ENCODE results near the gene SUPT20HL2. TPM values are rescaled to one million over a fixed set of nuclear protein-coding genes. Genes with fewer than 3 reads are reported as not detected.

The SUPT20HL2 gene
- total RNA-seq, 1 donor from 2014 or later, result not detected

DNA sequence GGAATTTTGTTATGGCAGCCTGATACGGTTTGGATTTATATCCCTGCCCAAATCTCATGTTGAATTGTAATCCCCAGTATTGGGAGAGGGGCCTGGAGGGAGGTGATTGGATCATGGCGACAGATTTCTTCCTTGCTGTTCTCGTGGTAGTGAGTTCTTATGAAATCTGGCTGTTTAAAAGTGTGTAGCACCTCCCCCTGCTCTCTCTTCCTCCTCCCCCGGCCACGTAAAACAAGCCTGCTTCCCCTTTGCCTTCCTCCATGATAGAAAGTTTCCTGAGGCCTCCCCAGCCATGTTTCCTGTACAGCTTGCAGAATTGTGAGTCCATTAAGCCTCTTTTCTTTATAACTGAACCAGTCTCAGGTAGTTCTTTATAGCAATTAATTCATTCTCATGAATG, 37.9 kb downstream of the SUPT20HL2 start:
- H3K36me3 ChIP-seq, result no peaks in the 10 kb centered on the region
- no peak overlapping the region for H3K27ac ChIP-seq
- no peaks in the 10 kb centered on the region for H3K9me3 ChIP-seq
- intact Hi-C loops (cut with DNase I), result no loop called here
- ATAC-seq, result no peak
- H3K4me3 ChIP-seq, result no peak overlapping the region
- H3K4me1 ChIP-seq, result no peaks in the 10 kb centered on the region
- H3K27me3 ChIP-seq (ENCODE audit: low read depth), result no peaks in the 10 kb centered on the region
- TF ChIP-seq, protein P1, sequence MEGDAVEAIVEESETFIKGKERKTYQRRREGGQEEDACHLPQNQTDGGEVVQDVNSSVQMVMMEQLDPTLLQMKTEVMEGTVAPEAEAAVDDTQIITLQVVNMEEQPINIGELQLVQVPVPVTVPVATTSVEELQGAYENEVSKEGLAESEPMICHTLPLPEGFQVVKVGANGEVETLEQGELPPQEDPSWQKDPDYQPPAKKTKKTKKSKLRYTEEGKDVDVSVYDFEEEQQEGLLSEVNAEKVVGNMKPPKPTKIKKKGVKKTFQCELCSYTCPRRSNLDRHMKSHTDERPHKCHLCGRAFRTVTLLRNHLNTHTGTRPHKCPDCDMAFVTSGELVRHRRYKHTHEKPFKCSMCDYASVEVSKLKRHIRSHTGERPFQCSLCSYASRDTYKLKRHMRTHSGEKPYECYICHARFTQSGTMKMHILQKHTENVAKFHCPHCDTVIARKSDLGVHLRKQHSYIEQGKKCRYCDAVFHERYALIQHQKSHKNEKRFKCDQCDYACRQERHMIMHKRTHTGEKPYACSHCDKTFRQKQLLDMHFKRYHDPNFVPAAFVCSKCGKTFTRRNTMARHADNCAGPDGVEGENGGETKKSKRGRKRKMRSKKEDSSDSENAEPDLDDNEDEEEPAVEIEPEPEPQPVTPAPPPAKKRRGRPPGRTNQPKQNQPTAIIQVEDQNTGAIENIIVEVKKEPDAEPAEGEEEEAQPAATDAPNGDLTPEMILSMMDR (IDR thresholded peaks at IDR 0.05), result no peak
- DNase-seq, result no peak

DNA sequence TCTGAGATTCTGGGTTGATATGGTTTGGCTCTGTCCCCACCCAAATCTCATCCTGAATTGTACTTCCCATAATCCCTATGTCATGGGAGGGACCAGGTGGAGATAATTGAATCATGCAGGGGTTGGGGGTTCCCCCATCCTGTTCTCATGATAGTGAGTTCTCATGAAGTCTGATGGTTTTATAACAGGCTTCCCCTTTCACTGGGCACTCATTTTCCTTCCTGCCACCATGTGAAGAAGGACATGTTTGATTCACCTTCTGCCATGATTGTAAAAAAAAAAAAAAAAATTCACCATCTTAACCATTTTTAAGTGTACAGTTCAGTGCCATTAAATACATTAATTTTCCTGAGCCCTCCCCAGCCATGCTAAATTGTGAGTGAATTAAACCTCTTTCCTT, 42.6 kb downstream of the SUPT20HL2 start:
- Histone ChIP-seq H3K36me3 (no peaks in the 10 kb centered on the region), H3K27ac (no peak overlapping the region), H3K9me3 (no peaks in the 10 kb centered on the region), H3K4me1 (no peaks in the 10 kb centered on the region), H3K27me3 (ENCODE audit: low read depth) (no peaks in the 10 kb centered on the region), H3K4me3 (no peak overlapping the region)
- ATAC-seq (no peak), DNase-seq (no peak)
- TF ChIP-seq, protein P1 (IDR thresholded peaks at IDR 0.05), result no peak
- intact Hi-C loops (cut with DNase I), result no loop called here

DNA sequence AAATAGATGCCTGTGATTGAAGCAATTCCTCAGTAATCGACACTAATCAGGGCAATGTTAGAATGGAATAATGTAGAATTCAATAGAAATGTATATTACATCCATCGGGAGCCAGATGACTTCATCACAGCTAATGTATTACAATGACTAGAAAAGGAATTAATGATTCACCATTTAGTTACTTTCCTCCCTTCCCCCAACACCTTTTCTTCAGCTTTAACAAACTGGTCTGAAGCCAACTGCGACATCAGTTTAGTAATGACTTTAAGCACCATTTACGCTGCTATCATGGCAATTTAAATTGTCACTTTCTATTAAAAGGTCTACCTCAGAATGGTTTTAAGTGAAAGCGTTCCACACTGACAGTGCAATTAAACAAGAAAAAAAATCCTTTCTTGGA, 45.1 kb downstream of the SUPT20HL2 start:
- no peaks in the 10 kb centered on the region for H3K36me3 ChIP-seq
- ATAC-seq (no peak), DNase-seq (no peak)
- H3K27ac ChIP-seq, result no peak overlapping the region
- H3K4me3 ChIP-seq, result no peak overlapping the region
- TF ChIP-seq, protein P1 (IDR thresholded peaks at IDR 0.05), result no peak
- H3K4me1 ChIP-seq, result no peaks in the 10 kb centered on the region
- H3K9me3 ChIP-seq, result no peaks in the 10 kb centered on the region
- no peaks in the 10 kb centered on the region for H3K27me3 ChIP-seq (ENCODE audit: low read depth)
- intact Hi-C loops (cut with DNase I), result no loop called here

DNA sequence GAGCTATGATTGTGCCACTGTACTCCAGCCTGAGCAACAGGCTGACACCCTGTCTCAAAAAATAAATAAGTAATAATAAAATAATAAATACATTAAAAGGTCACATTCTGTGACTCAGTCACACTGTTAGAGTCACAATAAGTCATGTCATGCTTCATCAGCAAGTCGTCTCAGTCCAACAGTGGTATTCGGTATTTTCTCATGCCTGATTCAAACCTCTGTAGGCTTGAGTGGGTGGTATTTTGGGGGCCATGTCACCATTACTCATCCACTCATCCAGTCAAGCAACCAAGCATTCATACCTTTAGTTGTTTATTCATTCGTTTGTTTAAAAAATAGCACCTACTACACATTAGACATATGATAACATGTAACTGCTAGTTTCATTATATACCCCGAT, 46.9 kb downstream of the SUPT20HL2 start:
- intact Hi-C loops (cut with DNase I), result no loop called here
- no peaks in the 10 kb centered on the region for H3K9me3 ChIP-seq
- no peak overlapping the region for H3K27ac ChIP-seq
- no peaks in the 10 kb centered on the region for H3K4me1 ChIP-seq
- no peak overlapping the region for H3K4me3 ChIP-seq
- ATAC-seq (no peak), DNase-seq (no peak)
- TF ChIP-seq, protein P1 (IDR thresholded peaks at IDR 0.05), result no peak
- H3K36me3 ChIP-seq, result no peaks in the 10 kb centered on the region
- no peaks in the 10 kb centered on the region for H3K27me3 ChIP-seq (ENCODE audit: low read depth)

DNA sequence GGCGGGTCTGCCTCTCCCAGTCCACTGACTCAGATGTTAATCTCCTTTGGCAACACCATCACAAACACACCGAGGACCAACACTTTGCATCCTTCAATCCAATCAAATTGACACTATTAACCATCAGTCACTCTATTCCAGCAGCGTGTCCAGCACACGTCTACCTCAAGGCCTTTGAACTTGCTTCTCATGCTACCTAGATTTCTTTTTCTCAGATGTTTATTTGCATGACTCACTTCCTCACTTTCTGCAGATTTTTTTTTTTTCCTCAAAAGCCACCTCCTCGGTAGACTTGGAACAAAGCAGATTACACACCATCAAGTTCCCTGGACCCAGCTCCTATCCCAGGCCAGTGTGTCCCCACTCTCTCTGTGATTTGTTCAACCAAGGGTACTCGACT, 49.5 kb downstream of the SUPT20HL2 start:
- intact Hi-C loops (cut with DNase I), result no loop called here
- DNase-seq (no peak), ATAC-seq (no peak)
- Histone ChIP-seq H3K9me3 (no peaks in the 10 kb centered on the region), H3K27me3 (ENCODE audit: low read depth) (no peaks in the 10 kb centered on the region), H3K36me3 (no peaks in the 10 kb centered on the region), H3K27ac (no peak overlapping the region), H3K4me3 (no peak overlapping the region), H3K4me1 (no peaks in the 10 kb centered on the region)
- TF ChIP-seq, protein P1 (IDR thresholded peaks at IDR 0.05), result no peak

DNA sequence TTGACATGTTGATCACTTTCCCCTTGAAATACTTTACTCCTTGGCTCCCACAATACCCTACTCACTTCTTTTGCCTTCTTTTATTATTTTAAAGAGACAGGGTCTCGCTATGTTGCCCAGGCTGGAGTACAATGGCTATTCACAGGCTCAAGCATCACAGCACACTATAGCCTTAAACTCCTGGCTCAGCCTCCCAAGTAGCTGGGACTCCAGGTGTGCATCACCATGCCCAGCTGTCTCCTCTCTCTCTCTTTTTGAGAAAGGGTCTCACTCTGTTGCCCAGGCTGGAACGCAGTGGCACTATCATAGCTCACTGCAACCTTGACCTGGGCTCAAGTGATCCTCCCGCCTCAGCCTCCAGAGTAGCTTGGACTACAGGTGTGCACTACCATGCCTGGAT, 51.6 kb downstream of the SUPT20HL2 start:
- Histone ChIP-seq H3K9me3 (no peaks in the 10 kb centered on the region), H3K4me1 (no peaks in the 10 kb centered on the region), H3K4me3 (no peak overlapping the region), H3K36me3 (no peaks in the 10 kb centered on the region), H3K27me3 (ENCODE audit: low read depth) (no peaks in the 10 kb centered on the region), H3K27ac (no peak overlapping the region)
- ATAC-seq, result no peak
- DNase-seq, result no peak
- intact Hi-C loops (cut with DNase I), result no loop called here
- TF ChIP-seq, protein P1 (IDR thresholded peaks at IDR 0.05), result no peak

All from lower lobe of right lung (tissue), 2 donors.